ENCODE results near the gene TREML2. TPM values are rescaled to one million over a fixed set of nuclear protein-coding genes. Genes with fewer than 3 reads are reported as not detected.

The TREML2 gene
- total and polyA plus RNA-seq, 2 of the 8 experiments (the other 6 are each of a cell fraction or from before 2014, with no cell fraction given): 0.09 to 0.18 TPM

- H3K23ac ChIP-seq (ENCODE audit: insufficient read length): no peak within 1 kb of the TSS
These were observed 38.1 kb downstream of the TREML2 start, which contains the start of gene TREM2 for GRCh38 chr6:41162687-41163418. TSS of gene TREM2 (minus strand) at chr6:41163116. CDS start at chr6:41163082, 34 bp downstream.

More at GRCh38 chr6:41162687-41163418, 38.1 kb downstream of the TREML2 start, which contains the start of gene TREM2:
- no peak within 1 kb of the TSS for H3K4ac ChIP-seq (replicated peaks; ENCODE audit: insufficient read length, low read depth, low read length)
- no peak for FAIRE-seq
- H3K14ac ChIP-seq (ENCODE audit: insufficient read length): no peak within 1 kb of the TSS
- H3K4me1 ChIP-seq (replicated peaks in 1 of 4; ENCODE audit: control insufficient read depth in 3 of 4, insufficient read depth in 4 of 4, low read length in 3 of 4): no peaks in the 10 kb centered on the region
- no peak within 1 kb of the TSS for H2AK5ac ChIP-seq (ENCODE audit: low read depth, low read length)
- H4K20me1 ChIP-seq (replicated peaks in 1 of 2; ENCODE audit: control insufficient read depth in 1 of 2, insufficient read depth in 2 of 2, low read length in 2 of 2): no peaks in the 10 kb centered on the region
- no peak within 1 kb of the TSS for H3K18ac ChIP-seq (ENCODE audit: extremely low read depth, low read length)
- no peak within 1 kb of the TSS for H2BK120ac ChIP-seq (replicated peaks; ENCODE audit: low read depth, low read length)
- no peak within 1 kb of the TSS for H3K27ac ChIP-seq (ENCODE audit: low read depth, low read length)
- no peaks in the 10 kb centered on the region for H3K79me2 ChIP-seq (ENCODE audit: control insufficient read depth in 1 of 2, insufficient read depth in 2 of 2, low read length in 2 of 2)
- no peak within 1 kb of the TSS for H2BK15ac ChIP-seq (ENCODE audit: low read length)
- H3K9ac ChIP-seq (replicated peaks in 1 of 4; ENCODE audit: extremely low read depth in 1 of 4, low read depth in 3 of 4, low read length in 3 of 4): no peak within 1 kb of the TSS
- TF ChIP-seq CEBPB (IDR thresholded peaks at IDR 0.05; ENCODE audit: low read depth, low read length) (peak; percentile 26; the same call in 1 of the 2 replicates), MAX (IDR thresholded peaks at IDR 0.05) (no peak), TAF1 (IDR thresholded peaks at IDR 0.05; ENCODE audit: low read depth, low read length) (no peak)
- H4K91ac ChIP-seq (replicated peaks; ENCODE audit: insufficient read length, low read length): no peak within 1 kb of the TSS
- H3K36me3 ChIP-seq (ENCODE audit: control insufficient read depth in 2 of 4, insufficient read depth in 4 of 4, low read length in 3 of 4): no peaks in the 10 kb centered on the region
- no peaks in the 10 kb centered on the region for H3K9me3 ChIP-seq (ENCODE audit: insufficient read depth in 2 of 2, low read depth in 1 of 2, low read length in 1 of 2)
- H2AFZ ChIP-seq (ENCODE audit: low read length): peak within 1 kb of the TSS; percentile 60; the same call in 1 of the 2 replicates
- H3K79me1 ChIP-seq (ENCODE audit: low read depth, low read length): no peaks in the 10 kb centered on the region
- H2BK20ac ChIP-seq (ENCODE audit: low read length): no peak within 1 kb of the TSS
- ChIA-PET POLR2A (ENCODE audit: partially characterized antibody) (no interaction called here), CTCF (ENCODE audit: partially characterized antibody) (interaction anchor here (1.3 kb wide), 2 partner anchors 20 to 29 kb away, joined by 4 read pairs; no protein-coding TSS in a partner anchor)
- no peak within 1 kb of the TSS for H3K56ac ChIP-seq (replicated peaks; ENCODE audit: insufficient read length, low read depth, low read length)
- H2BK5ac ChIP-seq (ENCODE audit: low read depth, low read length): no peak within 1 kb of the TSS
- H4K5ac ChIP-seq (ENCODE audit: insufficient read length, low read depth, low read length): no peak within 1 kb of the TSS
- 87% methylated on average over 10 of the region's 10 CpGs; no CpG with 5 or more reads in 1 of the 2 experiments for WGBS, 2 experiments (ENCODE audit: extremely low coverage in 1 of 2, insufficient coverage in 1 of 2, insufficient read length in 1 of 2, insufficient replicate concordance in 2 of 2, low coverage in 1 of 2, low lambda C conversion rate in 2 of 2, missing lambda C conversion rate in 1 of 2)
- DNase-seq (ENCODE audit: low read depth in 1 of 2, low spot score in 2 of 2): peak in 1 of 2 experiments; percentile 38
- no peaks in the 10 kb centered on the region for H3K23me2 ChIP-seq (ENCODE audit: low read depth, low read length)
- no peak within 1 kb of the TSS for H2BK12ac ChIP-seq (ENCODE audit: low read depth, low read length)
- no peaks in the 10 kb centered on the region for H3K27me3 ChIP-seq (replicated peaks in 1 of 4; ENCODE audit: control insufficient read depth in 3 of 4, extremely low read depth in 1 of 4, insufficient read depth in 3 of 4, low read length in 3 of 4)
- H4K8ac ChIP-seq (ENCODE audit: extremely low read depth, insufficient read depth, low read length): no peak within 1 kb of the TSS
- no peak within 1 kb of the TSS for H3K4me2 ChIP-seq (ENCODE audit: insufficient read depth in 1 of 2, low read depth in 2 of 2, low read length in 2 of 2)
- H3K4me3 ChIP-seq (ENCODE audit: extremely low read depth in 1 of 4, insufficient read depth in 2 of 4, low read depth in 3 of 4, low read length in 4 of 4): no peak within 1 kb of the TSS
